ENCODE data around the gene SUN1. TPM values are rescaled to one million over a fixed set of nuclear protein-coding genes. Genes with fewer than 3 reads are reported as not detected.

SUN1 gene
- total and polyA plus RNA-seq, 2 of the 8 experiments (the other 6 are each of a cell fraction or from before 2014, with no cell fraction given), result 108 to 158 TPM

DNA sequence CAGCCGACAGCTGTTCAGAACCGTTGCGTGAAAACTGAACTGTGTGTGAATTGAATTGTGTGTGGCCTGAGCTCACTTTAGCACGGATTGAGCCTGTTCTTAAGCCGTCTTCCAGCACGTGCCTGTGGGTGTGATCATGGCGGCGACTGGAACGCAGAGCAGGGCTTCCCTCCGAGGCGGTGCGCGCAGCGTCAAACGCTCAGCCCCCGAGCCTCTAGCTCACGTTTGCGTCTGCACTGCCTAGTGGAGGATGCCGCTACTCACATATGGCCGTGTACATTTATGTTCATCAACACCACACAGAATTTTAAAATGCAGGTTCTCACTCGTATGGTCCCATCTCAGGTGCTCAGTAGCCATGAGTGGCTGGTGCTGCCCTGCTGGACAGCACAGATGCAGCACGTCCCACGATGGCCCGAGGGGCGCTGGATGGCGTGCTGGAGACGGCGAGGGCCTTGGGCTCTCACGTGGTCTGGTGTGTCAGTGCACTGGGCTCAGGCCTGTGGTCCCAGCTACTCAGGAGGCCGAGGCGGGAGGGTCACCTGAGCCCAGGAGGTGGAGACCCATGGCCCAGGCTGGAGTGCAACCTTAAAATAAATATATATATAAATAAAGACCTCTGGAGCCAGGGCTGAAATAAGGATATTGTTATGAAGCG lies 22.0 kb downstream of the SUN1 start:
- no peak overlapping the region for H3K4ac ChIP-seq (replicated peaks; ENCODE audit: insufficient read length, low read depth, low read length)
- H4K91ac ChIP-seq (replicated peaks; ENCODE audit: insufficient read length, low read length), result no peak overlapping the region
- peaks cover 0 to 12% of the 10 kb centered on the region in 2 experiments; a peak in 1 of 4 replicates for H3K79me2 ChIP-seq (ENCODE audit: control insufficient read depth in 1 of 2, insufficient read depth in 2 of 2, low read length in 2 of 2)
- H3K4me2 ChIP-seq (ENCODE audit: insufficient read depth in 1 of 2, low read depth in 2 of 2, low read length in 2 of 2), result no peak overlapping the region
- H4K20me1 ChIP-seq (replicated peaks in 1 of 2; ENCODE audit: control insufficient read depth in 1 of 2, insufficient read depth in 2 of 2, low read length in 2 of 2), result peaks cover 3 to 30% of the 10 kb centered on the region in 2 experiments
- no peak overlapping the region for H3K4me3 ChIP-seq (ENCODE audit: extremely low read depth in 1 of 4, insufficient read depth in 2 of 4, low read depth in 3 of 4, low read length in 4 of 4)
- TF ChIP-seq, protein P1, sequence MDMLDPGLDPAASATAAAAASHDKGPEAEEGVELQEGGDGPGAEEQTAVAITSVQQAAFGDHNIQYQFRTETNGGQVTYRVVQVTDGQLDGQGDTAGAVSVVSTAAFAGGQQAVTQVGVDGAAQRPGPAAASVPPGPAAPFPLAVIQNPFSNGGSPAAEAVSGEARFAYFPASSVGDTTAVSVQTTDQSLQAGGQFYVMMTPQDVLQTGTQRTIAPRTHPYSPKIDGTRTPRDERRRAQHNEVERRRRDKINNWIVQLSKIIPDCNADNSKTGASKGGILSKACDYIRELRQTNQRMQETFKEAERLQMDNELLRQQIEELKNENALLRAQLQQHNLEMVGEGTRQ (IDR thresholded peaks at IDR 0.05; ENCODE audit: low read length), result no peak
- no peak for TF ChIP-seq CBX5 (IDR thresholded peaks at IDR 0.05; ENCODE audit: low read depth, low read length)
- no peak for TF ChIP-seq EP300 (IDR thresholded peaks at IDR 0.05; ENCODE audit: borderline replicate concordance in 1 of 2, low read depth in 2 of 2, low read length in 2 of 2)
- TF ChIP-seq BACH1 (IDR thresholded peaks at IDR 0.05; ENCODE audit: low read length), result no peak
- TF ChIP-seq SP1 (IDR thresholded peaks at IDR 0.05; ENCODE audit: low read depth, low read length), result no peak
- TF ChIP-seq TEAD4 (IDR thresholded peaks at IDR 0.05; ENCODE audit: low read depth, low read length), result no peak
- no peak for TF ChIP-seq GABPA (IDR thresholded peaks at IDR 0.05; ENCODE audit: borderline replicate concordance, insufficient read depth, low read length)
- no peak for TF ChIP-seq POLR2A (IDR thresholded peaks at IDR 0.05; ENCODE audit: control extremely low read depth in 1 of 2, low read depth in 2 of 2, low read length in 2 of 2)
- FAIRE-seq (no peak), DNase-seq (ENCODE audit: low read depth in 1 of 2, low spot score in 2 of 2) (no peak)
- H3K23me2 ChIP-seq (ENCODE audit: low read depth, low read length), result no peaks in the 10 kb centered on the region
- peaks cover under 1% of the 10 kb centered on the region; the same call in 1 of the 2 replicates for H3K79me1 ChIP-seq (ENCODE audit: low read depth, low read length)
- H3K14ac ChIP-seq (ENCODE audit: insufficient read length), result no peak overlapping the region
- H3K9ac ChIP-seq (replicated peaks in 1 of 4; ENCODE audit: extremely low read depth in 1 of 4, low read depth in 3 of 4, low read length in 3 of 4), result no peak overlapping the region; a peak in 1 of 7 replicates
- no peaks in the 10 kb centered on the region for H3K4me1 ChIP-seq (replicated peaks in 1 of 4; ENCODE audit: control insufficient read depth in 3 of 4, insufficient read depth in 4 of 4, low read length in 3 of 4)
- ChIA-PET CTCF (ENCODE audit: partially characterized antibody) (interaction anchor here (1.0 to 1.7 kb wide), 5 partner anchors 10 to 85 kb away, joined by 3 to 5 read pairs (median 4); no protein-coding TSS in a partner anchor), POLR2A (ENCODE audit: partially characterized antibody) (interaction anchor here (1.4 kb wide), 1 partner anchor 13 kb away, joined by 3 read pairs; no protein-coding TSS in a partner anchor)
- no peak overlapping the region for H3K27ac ChIP-seq (ENCODE audit: low read depth, low read length)
- H2BK120ac ChIP-seq (replicated peaks; ENCODE audit: low read depth, low read length), result no peak overlapping the region
- H2AK5ac ChIP-seq (ENCODE audit: low read depth, low read length), result no peak overlapping the region
- no peak overlapping the region for H2AFZ ChIP-seq (ENCODE audit: low read length)
- peak overlapping the region; percentile 59 for H3K56ac ChIP-seq (replicated peaks; ENCODE audit: insufficient read length, low read depth, low read length)
- H3K23ac ChIP-seq (ENCODE audit: insufficient read length), result no peak overlapping the region
- H3K18ac ChIP-seq (ENCODE audit: extremely low read depth, low read length), result no peak overlapping the region
- no peak overlapping the region for H2BK12ac ChIP-seq (ENCODE audit: low read depth, low read length)
- peaks cover 19 to 64% (median 52%) of the 10 kb centered on the region in 4 experiments for H3K36me3 ChIP-seq (ENCODE audit: control insufficient read depth in 2 of 4, insufficient read depth in 4 of 4, low read length in 3 of 4)
- no peak overlapping the region for H4K5ac ChIP-seq (ENCODE audit: insufficient read length, low read depth, low read length)
- no peak overlapping the region for H2BK15ac ChIP-seq (ENCODE audit: low read length)
- 96% methylated on average over 32 of the region's 32 CpGs; no CpG with 5 or more reads in 1 of the 2 experiments for WGBS, 2 experiments (ENCODE audit: extremely low coverage in 1 of 2, insufficient coverage in 1 of 2, insufficient read length in 1 of 2, insufficient replicate concordance in 2 of 2, low coverage in 1 of 2, low lambda C conversion rate in 2 of 2, missing lambda C conversion rate in 1 of 2)
- no peak overlapping the region for H4K8ac ChIP-seq (ENCODE audit: extremely low read depth, insufficient read depth, low read length)
- no peaks in the 10 kb centered on the region for H3K9me3 ChIP-seq (ENCODE audit: insufficient read depth in 2 of 2, low read depth in 1 of 2, low read length in 1 of 2)
- no peak overlapping the region for H2BK20ac ChIP-seq (ENCODE audit: low read length)
- no peak overlapping the region for H2BK5ac ChIP-seq (ENCODE audit: low read depth, low read length)
- H3K27me3 ChIP-seq (replicated peaks in 1 of 4; ENCODE audit: control insufficient read depth in 3 of 4, extremely low read depth in 1 of 4, insufficient read depth in 3 of 4, low read length in 3 of 4), result no peaks in the 10 kb centered on the region
